Activated B cell treated with CpG ODN at 0.5 μM for 24 hours (primary cell): Measurements from ENCODE around the gene CPNE4. TPM values are rescaled to one million over a fixed set of nuclear protein-coding genes. Genes with fewer than 3 reads are reported as not detected.

Experiments
- ATAC-seq: fragments of 200-7000 bp; cut with Tn5 transposase; one replicate; pipeline ENCODE4 v1.10.0; 2021; ENCODE audit warnings: low read depth, mild to moderate bottlenecking, moderate library complexity
- CTCF ChIA-PET: fragments of 350-600 bp; sonication (Branson Sonifier 250); formaldehyde crosslinking; loops from one replicate; lab custom pipeline; 2021; ENCODE audit warnings: antibody characterized with exemption; lab: Charles Lee
- POLR2A ChIA-PET: fragments of 350-600 bp; sonication (Branson Sonifier 250); formaldehyde crosslinking; loops from one replicate; lab custom pipeline; 2021; ENCODE audit warnings: antibody characterized with exemption; lab: Charles Lee
- DNase-seq: peaks from one replicate; pipeline ENCODE4 v3.0.0; 2022
- H3K27ac Mint-ChIP-seq: one replicate; pipeline ENCODE4 v1.8.0; 2020; ENCODE audit warnings: mixed read lengths
- H3K27me3 Mint-ChIP-seq: one replicate; pipeline ENCODE4 v1.8.0; 2021; ENCODE audit warnings: mixed read lengths
- H3K36me3 Mint-ChIP-seq: one replicate; pipeline ENCODE4 v1.8.0; 2021; ENCODE audit warnings: low read depth, mixed read lengths
- H3K4me1 Mint-ChIP-seq: one replicate; pipeline ENCODE4 v1.8.0; 2021; ENCODE audit warnings: mixed read lengths
- H3K4me3 Mint-ChIP-seq: one replicate; pipeline ENCODE4 v1.8.0; 2020; ENCODE audit warnings: mild to moderate bottlenecking, mixed read lengths
- H3K9me3 Mint-ChIP-seq: one replicate; pipeline ENCODE4 v1.8.0; 2020; ENCODE audit warnings: mixed read lengths
- intact Hi-C: fragments of 100-400 bp; cut with micrococcal nuclease; formaldehyde crosslinking; loops from one replicate; pipeline ENCODE4 v1.15.1; 2024
- total RNA-seq: library from RNA; stranded (reverse); gene quantifications from 2 replicates; pipeline ENCODE4 v1.2.3, GENCODE V29; 2022
- TF ChIP-seq, protein P1 (sequence below): fragments of 200-600 bp; IDR thresholded peaks from one replicate; pipeline ENCODE4 v1.8.0; 2022; ENCODE audit warnings: antibody characterized with exemption, mild to moderate bottlenecking

CPNE4 gene
- total RNA-seq, 1 donor from 2014 or later = not detected

DNA sequence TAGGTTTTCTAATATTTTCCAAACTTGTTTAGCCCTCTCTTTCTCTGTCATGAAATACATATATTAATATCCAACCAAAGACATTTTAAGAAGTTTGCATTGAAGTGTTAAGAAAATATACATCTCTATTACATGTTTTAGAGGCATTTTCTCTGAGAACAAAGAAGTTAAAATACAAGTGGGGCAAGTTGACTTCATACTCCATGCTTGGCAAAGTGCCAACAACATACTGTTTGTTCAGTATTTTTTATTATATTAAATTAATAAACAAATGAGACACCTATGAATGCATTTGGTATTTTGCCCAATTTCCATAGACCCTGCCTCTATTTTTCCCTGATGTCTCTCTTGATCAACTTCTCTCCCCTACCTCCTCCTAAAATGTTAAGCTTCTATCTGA, 299.3 kb downstream of the CPNE4 start:
- DNase-seq (no peak), ATAC-seq (no peak)
- TF ChIP-seq, protein P1, sequence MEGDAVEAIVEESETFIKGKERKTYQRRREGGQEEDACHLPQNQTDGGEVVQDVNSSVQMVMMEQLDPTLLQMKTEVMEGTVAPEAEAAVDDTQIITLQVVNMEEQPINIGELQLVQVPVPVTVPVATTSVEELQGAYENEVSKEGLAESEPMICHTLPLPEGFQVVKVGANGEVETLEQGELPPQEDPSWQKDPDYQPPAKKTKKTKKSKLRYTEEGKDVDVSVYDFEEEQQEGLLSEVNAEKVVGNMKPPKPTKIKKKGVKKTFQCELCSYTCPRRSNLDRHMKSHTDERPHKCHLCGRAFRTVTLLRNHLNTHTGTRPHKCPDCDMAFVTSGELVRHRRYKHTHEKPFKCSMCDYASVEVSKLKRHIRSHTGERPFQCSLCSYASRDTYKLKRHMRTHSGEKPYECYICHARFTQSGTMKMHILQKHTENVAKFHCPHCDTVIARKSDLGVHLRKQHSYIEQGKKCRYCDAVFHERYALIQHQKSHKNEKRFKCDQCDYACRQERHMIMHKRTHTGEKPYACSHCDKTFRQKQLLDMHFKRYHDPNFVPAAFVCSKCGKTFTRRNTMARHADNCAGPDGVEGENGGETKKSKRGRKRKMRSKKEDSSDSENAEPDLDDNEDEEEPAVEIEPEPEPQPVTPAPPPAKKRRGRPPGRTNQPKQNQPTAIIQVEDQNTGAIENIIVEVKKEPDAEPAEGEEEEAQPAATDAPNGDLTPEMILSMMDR = no peak
- Mint-ChIP-seq H3K27me3 (no peaks in the 10 kb centered on the region), H3K36me3 (no peaks in the 10 kb centered on the region), H3K9me3 (no peaks in the 10 kb centered on the region), H3K4me3 (no peak overlapping the region), H3K27ac (no peak overlapping the region), H3K4me1 (no peaks in the 10 kb centered on the region)
- intact Hi-C loops = no loop called here
- ChIA-PET CTCF (no interaction called here), POLR2A (no interaction called here)

DNA sequence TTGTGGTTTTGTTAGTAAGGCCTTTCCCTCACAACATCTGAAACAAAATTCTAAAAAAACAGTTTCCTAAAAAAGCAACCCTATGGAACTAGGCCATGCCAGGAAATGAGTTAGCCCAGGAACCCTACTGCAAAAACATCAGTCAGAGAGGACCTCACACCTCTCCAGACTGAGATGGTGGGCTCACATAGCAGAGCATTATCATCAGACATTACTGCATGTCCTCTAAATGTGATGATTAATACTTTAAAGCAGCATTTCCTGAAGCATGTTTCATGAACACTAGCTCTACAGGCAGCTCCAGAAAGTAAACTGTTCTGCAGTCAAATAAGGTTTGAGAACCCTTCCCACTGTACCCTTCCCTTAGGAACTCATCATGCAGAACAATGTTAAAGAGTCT, 299.7 kb downstream of the CPNE4 start:
- intact Hi-C loops = no loop called here
- Mint-ChIP-seq H3K4me1 (no peaks in the 10 kb centered on the region), H3K4me3 (no peak overlapping the region), H3K27ac (no peak overlapping the region), H3K9me3 (no peaks in the 10 kb centered on the region), H3K27me3 (no peaks in the 10 kb centered on the region), H3K36me3 (no peaks in the 10 kb centered on the region)
- DNase-seq (no peak), ATAC-seq (no peak)
- CTCF ChIA-PET = no interaction called here
- TF ChIP-seq, protein P1 = no peak
- POLR2A ChIA-PET = no interaction called here

DNA sequence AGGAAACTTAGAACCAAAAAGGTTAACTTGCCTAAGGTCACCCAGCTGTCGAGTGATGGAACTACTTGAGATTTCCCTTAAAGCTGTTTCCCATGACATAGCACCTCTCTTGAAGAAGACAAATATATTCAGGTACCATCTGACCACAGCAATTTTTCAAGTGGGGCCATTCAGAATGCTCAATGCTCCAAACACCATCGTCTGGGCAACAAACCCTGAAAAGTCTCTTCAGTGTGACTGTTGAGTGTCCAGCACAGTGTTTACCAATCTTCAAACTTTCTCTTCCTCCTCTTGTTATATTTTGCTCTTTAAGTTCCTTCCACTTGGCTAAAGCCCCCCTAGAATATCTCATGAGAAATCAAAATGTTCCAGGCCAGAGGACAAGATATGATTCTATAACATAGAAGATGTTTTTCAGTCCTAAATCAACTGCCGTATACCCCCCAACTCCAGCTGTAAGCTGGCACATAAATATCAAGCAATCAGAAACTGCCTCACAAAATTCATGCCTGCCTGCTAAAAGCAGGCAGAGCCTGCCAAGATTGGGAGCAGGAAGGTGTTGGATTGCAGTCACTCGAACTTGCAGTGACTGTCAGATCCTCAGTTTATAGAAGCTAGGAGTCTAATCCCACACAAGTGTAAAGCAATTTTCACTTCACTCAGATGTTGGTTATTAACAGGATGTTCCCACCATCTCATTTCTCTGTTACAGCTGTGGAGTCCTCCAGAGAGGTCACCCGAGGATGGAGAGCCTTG, 301.6 kb downstream of the CPNE4 start:
- H3K4me1 Mint-ChIP-seq = no peaks in the 10 kb centered on the region
- POLR2A ChIA-PET = no interaction called here
- ATAC-seq (no peak), DNase-seq (no peak)
- H3K27me3 Mint-ChIP-seq = no peaks in the 10 kb centered on the region
- H3K36me3 Mint-ChIP-seq = no peaks in the 10 kb centered on the region
- no peak overlapping the region for H3K4me3 Mint-ChIP-seq
- H3K27ac Mint-ChIP-seq = no peak overlapping the region
- CTCF ChIA-PET = no interaction called here
- intact Hi-C loops = no loop called here
- H3K9me3 Mint-ChIP-seq = no peaks in the 10 kb centered on the region
- TF ChIP-seq, protein P1 = no peak

DNA sequence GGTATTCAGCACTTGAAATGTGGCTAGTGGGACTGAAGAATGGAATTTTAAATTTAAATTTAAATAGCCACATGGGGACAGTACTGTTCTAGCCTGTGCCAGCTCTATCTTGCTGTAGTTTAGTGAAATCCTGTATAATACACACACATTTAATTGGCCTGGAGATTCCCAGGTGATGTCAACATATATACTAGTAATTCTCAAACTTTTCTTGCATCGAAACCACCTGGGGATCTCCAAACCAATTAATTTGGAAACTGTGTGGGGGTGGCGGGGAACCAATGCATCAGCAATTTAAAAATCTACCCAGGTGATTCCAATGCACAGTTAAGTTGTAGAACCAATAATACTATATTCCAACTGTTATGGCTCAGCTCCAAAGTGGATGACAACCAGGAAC, 303.1 kb downstream of the CPNE4 start:
- Mint-ChIP-seq H3K9me3 (no peaks in the 10 kb centered on the region), H3K27ac (no peak overlapping the region), H3K4me3 (no peak overlapping the region), H3K36me3 (no peaks in the 10 kb centered on the region), H3K4me1 (no peaks in the 10 kb centered on the region), H3K27me3 (no peaks in the 10 kb centered on the region)
- no peak for ATAC-seq
- ChIA-PET CTCF (no interaction called here), POLR2A (no interaction called here)
- intact Hi-C loops = no loop called here
- TF ChIP-seq, protein P1 = no peak
- no peak for DNase-seq

DNA sequence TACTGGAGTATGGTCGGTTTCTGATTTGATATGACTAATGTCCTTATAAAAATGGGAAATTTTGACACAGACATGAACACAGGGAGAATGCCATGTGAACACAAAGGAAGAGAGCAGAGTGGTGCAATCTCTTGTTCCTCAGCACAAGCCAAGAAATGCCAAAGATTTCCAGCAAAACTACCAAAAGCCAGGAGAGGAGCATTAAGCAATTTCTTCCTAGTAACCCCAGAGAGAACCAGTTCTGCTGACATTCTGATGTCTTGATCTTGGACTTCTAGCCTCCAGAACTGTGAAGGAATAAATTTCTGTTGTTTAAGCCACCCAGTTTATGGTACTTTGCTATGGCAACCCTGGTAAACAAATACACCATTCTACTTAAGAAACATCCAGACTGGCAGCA, 304.2 kb downstream of the CPNE4 start:
- Mint-ChIP-seq H3K27me3 (no peaks in the 10 kb centered on the region), H3K27ac (no peak overlapping the region), H3K4me1 (no peaks in the 10 kb centered on the region), H3K9me3 (no peaks in the 10 kb centered on the region), H3K4me3 (no peak overlapping the region), H3K36me3 (no peaks in the 10 kb centered on the region)
- intact Hi-C loops = no loop called here
- DNase-seq (no peak), ATAC-seq (no peak)
- ChIA-PET CTCF (no interaction called here), POLR2A (no interaction called here)
- TF ChIP-seq, protein P1 = no peak
